Fibroblast of skin of right biceps (primary cell): ENCODE data around the gene DDIT4L.
A peak's percentile ranks its signal among the peaks of the same experiment; 100 is the strongest.
"Not testable (repeated sequence)": the region's sequence is repeated elsewhere in the genome, so short reads cannot be mapped to it uniquely, and the experiment has no call there.

Experiments used
- DNase-seq: peaks from one replicate; pipeline ENCODE4 v3.0.0-alpha.2; 2013

DDIT4L gene, protein sequence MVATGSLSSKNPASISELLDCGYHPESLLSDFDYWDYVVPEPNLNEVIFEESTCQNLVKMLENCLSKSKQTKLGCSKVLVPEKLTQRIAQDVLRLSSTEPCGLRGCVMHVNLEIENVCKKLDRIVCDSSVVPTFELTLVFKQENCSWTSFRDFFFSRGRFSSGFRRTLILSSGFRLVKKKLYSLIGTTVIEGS

DNA sequence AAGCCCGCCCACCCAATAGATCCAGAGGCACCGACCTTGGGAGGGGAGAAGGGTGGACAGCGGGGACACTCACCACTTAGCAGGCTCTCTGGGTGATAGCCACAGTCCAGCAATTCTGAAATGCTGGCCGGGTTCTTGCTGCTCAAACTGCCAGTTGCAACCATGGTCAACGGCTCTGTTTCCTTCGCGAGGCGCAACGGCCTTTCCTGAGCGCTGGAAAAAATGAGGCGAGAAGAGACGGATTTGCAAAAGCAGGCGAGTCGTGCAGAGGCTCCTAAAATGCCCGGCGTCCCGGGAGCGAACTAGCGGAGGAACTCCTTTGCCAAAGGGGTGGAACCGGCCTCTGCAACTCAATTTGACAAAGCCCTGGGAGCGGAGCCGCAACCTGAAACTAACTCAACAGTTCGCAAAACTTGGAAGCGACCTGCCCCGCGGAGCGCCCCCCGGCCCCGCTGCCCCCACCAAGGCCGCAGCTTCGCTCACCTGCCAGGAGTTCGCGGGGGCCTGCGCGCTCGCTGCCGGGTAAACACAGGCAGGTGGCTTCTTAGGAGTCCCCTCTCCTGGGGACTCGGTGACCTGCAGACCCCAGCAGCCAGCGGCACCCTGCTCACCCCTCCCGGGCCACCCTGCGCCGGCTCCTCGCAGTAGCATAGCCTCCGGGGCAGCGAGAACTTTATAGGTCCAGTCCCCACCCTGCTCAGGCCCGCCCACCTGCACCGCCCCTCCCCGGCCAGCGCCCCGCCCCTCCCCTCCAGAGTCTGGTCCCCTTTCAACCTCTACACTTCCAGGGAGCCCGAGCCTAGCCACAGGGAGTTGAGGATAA, at the start of gene DDIT4L:
Gene DDIT4L, minus strand, starts transcription at position 649 of the 823 bp plus-strand sequence. Its CDS starts 485 bp downstream, at position 164.
- DNase-seq, result peak; percentile 46

DNA sequence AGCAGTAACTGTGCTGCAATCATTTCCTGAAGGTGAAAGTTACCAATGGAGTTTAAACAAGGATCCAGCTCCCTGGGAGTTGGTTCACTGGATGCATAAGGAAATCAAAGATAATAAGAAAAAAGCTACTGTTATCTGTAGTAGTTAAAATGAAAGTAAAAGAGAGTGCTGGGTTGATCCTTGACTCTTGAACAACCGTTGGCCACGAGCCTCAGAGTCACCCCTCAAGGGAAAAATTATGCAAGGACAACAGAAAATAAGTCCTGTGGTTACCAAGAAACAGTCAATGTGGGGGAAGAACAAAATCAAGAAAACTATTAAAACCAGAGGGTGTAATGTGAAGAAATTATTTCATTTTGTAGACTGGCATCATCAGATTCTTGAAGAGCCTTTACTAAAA, 49.7 kb upstream of the DDIT4L start:
- no peak for DNase-seq

DNA sequence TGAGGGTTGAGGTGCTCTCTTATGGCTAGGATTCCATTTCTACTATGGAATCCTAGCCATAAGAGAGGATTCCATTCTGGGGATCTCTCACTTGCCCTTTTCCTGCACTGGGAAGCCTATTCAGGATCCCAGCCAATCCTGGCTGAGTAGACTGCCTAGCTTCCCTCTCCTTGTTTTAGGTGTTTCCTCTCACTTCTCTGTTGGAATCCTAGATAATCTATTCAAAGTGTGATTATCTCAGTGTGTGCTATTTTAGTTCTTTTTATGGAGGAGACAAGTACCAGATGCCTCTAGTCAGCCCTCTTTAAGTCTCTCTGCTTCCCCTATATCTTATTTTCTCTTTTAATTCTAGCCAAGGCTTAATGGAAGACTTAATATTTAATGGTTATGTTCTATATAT, 34.5 kb upstream of the DDIT4L start:
- DNase-seq, result no peak

DNA sequence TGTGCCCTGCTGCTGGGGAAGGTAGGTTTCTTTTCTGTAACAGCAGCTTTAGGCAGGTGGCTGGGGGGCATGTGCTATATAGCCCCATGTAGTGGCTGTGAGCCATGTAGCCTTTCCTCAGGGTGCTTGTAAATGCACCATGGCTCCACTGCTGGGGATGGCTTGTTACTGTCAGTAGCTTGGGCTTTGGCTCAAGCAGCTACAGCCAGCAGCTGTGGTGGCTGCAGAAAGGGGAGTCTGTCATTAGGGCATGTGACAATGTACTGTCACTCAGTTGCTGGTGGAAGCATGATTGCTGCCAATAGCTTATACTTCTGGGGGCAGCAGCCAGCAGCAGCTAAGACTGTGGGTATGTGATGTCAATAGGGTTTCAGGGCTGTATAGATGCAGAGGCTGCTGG, 33.9 kb upstream of the DDIT4L start:
- DNase-seq, result no peak

DNA sequence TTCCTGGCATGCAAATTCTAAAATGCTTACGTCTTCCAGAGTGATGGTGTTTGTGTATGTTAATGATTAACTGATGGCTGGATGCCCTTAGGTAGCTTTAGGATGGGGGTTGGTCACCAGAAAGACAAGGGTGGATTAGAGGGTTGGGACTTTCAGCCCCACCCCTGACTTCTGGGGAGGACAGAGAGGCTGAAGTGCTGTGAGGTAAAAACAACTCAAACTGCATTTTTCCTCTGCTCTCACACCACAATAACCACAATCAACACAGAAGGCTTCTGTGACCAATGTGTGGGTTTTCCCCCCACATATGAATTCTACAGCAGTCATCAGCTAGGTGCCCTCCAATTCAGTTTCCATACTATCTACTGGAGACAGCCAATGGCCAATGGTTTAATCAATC, 18.7 kb upstream of the DDIT4L start:
- DNase-seq, result peak; percentile 15

DNA sequence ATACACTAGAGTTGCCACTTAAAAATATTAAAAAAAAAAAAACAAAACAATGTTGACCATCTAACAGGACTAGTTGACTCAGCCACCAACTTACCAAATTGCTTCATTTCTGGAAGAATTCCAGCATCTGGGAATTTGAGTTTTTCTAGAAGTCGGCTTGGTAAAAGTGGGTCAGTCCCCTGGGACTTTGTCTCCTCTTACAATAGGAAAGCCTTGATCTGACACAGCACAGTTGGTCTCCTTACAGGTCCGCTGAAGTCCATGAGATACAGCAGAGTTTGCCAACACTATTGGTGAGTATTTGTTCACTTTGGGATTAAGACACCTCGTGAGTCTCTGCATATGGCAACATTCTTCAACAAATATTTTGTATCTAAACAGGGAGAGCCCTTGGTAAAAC, 18.2 kb upstream of the DDIT4L start:
- DNase-seq, result peak; percentile 16

DNA sequence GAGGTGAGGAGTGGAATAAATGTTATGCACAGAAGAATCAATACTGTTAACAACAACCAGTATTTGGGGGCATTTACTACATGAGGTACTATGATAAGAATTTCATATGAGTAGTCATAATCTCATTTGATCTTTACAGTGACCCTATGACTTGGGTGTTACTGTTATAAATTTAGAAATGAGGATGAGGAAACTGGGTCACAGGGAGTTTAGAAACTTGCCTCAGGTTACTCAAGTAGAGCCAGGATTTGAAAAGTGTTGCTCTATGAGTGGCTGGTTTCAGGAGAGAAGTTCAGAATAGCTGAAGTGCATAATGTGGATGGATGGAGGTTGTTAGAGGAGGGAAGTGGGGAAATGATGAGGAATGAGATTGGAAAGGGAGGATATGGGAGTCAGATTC, 16.6 kb upstream of the DDIT4L start:
- DNase-seq, result no peak

DNA sequence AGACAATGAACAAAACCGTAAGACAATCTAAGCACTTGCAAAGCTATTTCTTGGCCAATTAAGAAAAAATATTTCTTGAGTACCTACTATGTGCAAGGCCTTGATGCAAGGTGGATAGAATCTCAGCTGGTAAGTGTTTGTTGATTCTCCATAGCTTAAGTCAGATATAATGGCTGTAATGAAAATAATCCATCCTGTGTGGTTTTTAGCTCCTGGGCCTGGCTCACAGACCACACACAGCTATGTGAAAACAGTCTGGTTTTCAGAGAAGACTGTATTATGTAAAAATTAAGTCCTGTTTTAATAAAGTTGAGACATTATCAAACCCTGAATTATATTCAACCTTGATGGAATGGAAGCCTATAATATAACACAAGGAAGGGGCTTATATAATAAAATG, 7.8 kb upstream of the DDIT4L start:
- no peak for DNase-seq

DNA sequence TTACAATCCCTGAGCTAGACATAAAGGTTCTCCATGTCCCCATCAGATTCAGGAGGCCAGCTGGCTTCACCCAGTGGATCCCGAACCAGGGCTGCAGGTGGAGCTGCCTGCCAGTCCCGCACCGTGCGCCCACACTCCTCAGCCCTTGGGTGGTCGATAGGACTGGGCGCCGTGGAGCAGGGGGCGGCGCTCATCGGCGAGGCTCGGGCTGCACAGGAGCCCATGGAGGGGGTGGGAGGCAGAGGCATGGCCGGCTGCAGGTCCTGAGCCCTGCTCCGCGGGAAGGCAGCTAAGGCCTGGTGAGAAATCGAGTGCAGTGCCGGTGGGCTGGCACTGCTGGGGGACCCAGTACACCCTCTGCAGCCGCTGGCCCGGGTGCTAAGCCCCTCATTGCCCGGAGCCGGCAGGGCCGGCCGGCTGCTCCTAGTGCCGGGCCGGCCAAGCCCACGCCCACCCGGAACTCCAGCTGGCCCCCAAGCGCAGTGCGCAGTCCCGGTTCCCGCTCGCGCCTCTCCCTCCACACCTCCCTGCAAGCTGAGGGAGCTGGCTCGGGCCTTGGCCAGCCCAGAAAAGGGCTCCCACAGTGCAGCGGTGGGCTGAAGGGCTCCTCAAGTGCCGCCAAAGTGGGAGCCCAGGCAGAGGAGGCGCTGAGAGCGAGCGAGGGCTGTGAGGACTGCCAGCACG, 6.3 kb upstream of the DDIT4L start:
- not testable (repeated sequence) for DNase-seq

DNA sequence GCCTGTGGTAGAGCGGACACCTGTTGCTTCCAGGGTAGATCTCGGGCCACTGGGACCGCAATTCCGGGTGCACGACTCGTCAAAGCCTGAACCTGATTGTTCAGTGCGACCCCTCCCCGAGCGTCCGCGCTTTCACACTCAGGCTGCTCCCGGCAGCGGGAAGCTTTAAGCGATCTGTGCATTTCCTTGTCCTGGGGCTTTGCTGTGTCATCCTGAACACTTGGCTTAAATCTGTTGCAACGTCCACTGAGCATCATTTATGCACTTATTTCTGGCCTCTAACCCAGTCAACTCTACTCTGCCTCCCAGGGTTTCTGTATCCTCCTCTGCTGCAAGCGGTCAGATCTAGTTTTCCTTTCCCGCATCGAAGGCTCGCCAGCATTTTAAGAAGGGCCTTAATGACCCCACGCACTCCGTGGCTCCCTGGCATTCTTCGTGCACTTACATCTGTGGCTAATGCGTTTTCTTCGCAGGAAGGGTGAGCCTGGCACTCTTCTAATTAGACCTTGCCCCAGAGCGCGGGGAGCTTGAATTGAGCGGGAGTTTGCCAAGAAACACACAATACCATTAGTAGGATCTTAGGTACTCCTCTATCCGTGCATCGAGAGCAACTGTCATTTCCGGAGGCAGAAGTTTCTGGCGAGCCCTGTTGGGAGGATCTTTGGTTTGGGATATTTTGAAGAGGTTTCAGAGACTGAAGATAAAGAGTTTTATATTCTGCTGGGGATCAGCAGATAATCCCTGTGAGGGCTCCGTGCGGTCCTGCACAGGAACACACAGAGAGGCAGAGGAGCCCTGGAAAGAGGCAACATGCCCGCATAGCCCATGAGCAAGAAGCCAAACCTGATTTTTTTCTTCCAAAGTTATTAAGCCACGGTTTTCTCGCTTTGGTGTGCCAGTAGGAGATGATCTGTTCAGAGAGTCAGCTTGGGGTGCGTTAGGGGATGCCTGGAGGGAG, 654 bp upstream of the DDIT4L start:
- DNase-seq, result peak; percentile 19

DNA sequence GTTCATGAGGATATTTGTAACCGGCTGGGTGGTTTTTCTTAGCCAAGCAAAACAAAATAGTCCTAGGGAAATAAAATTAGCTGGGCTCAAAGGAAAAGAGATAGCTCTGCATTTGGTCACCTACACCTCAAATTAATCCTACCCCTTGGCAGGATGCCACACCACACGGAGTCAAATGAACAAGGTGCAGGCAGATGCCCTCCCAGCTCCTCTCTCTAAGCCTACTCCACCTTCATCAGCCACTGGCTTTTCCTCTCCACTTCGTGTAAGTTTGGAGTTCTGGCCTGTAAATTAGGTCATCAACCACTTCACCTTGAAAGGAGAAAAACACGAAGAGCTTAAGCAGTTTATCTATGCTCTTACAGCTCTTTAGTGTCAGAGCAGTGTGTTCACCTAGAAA, 1.4 kb downstream of the DDIT4L start:
- no peak for DNase-seq

DNA sequence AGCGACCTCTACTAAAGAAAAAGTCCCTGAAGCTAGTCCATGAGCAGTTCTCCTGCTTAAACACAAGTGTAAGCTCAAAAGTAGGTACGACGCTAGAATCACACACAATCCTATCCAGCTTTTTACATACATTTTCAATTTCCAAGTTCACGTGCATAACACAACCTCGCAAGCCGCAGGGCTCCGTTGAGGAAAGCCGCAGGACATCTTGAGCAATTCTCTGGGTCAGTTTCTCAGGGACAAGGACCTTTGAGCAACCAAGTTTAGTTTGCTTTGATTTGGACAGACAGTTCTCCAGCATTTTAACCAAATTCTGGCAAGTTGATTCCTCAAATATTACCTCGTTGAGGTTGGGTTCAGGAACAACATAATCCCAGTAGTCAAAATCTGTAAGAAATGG, 2.5 kb downstream of the DDIT4L start:
- DNase-seq, result no peak

DNA sequence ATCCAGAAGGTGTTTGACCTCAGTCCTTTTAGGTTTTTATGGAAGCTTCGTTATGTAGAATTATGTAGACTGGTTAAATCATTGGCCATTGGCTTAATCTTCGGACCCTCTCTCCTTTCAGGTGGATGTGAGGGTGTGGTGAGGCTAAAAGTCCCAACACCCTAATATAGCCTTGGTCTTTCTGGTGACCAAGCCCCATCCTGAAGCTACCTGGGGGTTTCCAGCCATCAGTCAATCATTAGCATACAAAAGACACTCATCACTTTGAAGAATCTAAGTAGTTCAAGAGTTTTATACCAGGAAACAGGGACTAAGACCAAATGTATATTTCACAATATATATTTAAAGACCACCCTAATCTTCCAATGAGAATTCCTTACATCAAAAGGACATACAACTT, 5.5 kb downstream of the DDIT4L start:
- no peak for DNase-seq

DNA sequence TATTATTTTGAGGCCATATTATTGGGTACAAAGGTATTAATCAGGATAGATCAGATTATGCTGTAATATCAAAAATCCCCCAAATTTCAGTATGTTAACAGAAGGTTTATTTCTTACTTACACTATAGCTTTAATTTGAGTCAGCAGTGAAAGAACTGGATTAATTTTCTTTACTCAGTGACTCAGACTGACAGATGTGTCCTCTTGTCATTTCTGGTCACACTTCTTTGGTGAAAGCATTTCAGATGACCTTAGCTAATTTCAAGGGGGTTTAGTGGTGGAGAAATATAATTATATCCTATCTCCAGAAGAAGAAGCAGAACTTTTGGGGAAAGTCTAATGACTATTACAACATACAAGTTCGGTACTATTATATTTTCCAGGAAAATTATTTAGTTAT, 12.4 kb downstream of the DDIT4L start:
- DNase-seq, result no peak

DNA sequence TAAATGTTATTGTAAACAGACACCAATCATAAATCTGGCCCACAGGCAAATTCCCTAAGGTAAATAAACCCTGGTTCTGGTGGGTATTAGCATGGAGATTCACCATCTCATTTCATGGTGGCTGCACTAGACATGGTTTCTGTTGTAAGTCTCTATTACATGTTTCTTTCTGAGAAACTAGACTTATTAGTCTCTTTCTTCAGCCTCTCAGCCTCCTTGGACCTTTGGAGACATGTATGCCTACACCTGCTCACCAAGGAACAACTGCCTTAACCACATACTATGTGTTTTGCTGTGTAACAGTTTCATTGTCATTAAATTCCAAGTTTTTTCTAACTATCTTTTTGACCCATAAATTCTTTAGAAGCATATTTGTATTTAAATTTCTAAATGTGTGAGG, 13.1 kb downstream of the DDIT4L start:
- DNase-seq, result no peak

DNA sequence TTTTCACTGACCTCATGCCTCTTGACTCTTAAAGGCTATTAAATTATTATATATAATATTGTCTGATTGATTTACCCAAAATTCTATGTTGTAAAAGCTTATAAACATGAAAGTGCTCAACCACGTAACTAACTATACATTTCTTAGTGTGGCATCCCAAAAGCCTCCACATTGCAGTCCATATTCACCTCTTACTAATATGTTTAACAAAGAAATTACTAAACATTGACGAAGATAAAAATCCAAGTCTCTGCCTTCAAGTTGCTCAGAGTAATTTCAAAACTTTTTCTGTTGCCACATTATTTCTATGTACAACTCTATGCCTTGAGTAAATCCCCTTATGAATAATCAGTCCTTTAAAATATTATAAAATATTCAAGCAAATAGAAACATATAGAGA, 14.4 kb downstream of the DDIT4L start:
- no peak for DNase-seq

DNA sequence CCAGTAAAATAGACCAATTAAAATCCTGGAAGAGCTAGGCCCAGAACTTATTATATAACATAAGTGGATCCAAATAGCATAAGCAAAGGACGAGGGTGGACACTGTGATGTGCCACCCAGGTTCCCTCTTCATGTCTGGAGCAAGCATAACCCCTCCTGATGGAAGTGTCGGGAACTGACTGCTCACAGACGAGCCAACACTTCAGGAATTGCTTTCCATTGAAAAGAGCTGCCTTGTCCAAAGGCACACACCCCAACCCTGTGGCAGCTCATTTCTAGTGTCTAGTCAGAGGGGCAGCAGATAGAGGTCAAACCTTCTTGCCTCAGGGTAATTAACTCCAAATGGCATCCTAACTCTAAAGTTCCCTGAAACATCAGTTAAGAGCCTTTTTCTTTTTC, 15.3 kb downstream of the DDIT4L start:
- DNase-seq, result no peak

DNA sequence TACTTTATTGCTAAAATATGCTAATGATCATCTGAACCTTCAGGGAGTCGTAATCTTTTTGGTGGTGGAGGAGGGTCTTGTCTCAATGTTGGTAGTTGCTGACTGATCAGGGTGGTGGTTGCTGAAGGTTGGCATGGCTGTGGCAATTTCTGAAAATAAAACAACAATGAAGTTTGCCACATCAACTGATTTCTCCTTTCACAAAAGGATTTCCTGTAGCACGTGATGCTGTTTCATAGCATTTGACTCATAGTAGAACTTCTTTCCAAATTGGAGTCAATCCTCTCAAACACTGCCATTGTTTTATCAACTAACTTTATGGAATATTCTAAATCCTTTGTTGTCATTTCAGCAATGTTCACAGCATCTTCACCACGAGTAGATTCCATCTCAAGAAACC, 19.3 kb downstream of the DDIT4L start:
- no peak for DNase-seq

DNA sequence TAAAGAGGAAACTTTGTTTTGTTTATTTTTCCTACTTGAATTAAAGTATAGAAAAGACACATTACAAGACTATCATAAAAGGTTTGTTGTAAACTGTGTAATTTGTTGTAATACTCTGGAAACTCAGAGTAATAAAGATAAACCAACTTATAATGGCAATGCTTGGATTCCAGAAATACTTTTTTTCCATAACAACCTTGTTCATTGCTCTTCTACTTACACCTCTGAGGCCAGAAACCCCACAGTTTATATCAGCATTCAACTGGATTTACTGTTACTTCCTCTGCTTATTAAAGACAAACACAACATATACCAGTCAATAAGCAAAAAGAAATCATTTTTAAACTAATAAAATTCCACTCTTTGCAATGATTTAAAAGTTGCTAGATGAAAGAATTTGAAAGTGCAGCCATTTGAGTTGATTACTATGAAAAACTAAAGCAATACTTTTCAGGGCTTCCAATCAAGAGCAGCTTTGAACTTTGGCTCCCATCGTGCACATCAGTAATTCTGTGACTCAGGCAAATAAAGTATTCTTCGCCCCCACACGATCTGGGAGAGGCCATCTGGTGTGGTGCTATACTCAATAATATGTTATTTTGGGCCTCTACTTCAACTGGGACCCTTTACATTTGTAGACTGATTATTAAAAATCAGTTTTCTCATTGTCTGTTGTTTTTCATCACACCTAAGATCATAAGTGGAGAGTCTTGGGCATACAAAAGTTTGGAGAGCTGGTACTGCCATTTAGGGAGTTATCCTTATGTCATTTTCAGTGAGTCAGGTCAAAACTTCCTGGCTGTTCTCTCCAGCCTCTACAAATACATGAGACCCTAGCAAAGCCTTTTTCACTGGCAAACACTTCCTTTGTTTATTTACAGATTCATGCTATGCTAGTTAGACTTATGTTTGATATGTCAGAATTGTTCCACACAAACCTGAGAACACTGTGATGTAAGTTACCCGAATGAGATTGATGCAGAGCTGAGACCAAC, 20.5 kb downstream of the DDIT4L start:
- peak; percentile 12 for DNase-seq

DNA sequence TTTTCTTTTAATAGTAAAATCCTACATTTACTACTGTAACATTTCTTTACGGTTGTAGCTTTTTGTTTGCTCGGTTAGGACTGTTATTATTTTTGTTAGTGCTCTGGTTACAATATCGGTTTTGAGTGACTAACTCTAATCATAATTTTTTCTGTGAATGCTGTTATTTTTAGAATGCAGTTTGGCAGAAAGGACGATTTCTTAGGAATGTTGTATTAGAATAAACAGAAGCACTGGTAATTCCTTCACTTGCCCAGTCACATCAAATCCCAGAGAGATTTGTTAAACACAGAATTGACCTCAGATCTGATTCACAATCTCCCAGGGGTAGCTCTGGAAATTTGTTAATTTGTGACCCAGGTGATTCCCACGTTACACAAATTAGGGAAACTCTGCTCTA, 21.7 kb downstream of the DDIT4L start:
- peak; percentile 44 for DNase-seq

DNA sequence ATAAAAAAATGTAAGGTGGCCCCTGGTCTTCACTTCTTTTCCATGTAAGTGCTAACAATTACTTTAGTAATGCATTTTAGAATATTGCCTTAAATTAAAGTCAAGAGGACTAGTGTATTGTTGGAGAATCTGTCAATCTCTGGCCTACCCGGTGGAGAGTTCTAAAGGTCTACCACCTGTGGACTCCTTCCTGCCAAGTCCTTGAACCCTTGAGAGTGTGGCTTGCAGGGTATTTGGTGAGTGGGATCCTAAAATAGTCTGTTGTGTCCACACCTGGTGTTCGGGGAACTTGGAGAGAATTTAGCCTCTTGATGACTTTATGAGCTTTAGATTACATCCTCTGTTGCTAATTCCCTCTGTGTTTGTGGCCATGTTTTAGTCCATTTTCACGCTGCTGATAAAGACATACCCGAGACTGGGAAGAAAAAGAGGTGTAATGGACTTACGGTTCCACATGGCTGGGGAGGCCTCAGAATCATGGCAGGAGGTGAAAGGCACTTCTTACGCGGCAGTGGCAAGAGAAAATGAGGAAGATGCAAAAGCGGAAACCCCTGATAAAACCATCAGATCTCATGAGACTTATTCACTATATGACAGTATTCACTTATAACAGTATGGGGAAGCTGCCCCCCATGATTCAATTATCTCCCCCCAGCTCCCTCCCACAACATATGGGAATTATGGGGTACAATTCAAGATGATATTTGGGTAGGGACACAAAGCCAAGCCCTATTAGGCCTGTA, 23.8 kb downstream of the DDIT4L start:
- no peak for DNase-seq
